ENCODE data around the gene GADD45GIP1.
"Not testable (repeated sequence)": the region's sequence is repeated elsewhere in the genome, so short reads cannot be mapped to it uniquely, and the experiment has no call there.

The GADD45GIP1 gene

DNA sequence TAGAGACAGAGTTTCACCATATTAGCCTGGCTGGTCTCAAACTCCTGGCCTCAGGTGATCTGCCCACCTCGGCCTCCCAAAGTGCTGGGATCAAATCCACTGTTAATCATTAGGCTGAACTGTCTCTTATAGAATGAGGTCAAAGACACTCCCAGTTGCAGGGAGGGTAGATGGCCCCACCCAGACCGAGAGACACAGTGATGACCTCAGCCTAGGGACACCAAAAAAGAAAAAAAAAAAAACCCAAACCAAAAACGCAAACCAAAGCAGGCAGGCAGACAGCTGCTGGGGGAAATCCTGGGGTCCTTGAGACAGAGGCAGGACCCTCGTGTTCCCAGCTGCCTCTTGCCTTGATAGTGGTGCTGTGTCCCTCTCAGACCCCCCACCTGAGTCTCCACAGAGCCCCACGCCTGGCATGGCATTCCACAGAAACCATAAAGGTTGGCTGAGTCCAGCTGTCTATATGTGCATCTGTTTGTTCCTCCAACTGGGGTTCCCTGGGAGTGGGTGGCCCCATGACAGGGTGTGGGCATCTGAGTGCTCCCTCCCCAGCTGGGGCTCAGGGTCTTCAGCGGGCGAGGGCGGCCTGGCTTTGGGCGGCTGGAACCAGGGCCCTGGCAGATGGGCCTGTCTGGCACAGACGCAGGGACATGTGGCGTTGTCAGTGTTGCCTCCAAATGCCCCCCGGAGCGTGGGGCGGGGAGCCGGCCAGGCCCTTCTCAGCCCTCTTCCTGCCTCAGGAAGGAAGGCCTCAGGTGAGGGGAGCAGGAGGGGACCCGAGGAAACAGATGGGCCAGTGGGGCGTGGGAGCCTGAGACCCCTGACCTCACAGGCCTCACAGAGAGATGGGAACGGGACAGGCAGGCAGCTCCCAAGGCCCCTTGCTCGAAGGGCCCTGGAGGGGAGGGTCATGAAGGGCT is 17.5 kb upstream of the GADD45GIP1 start:
- Histone ChIP-seq H3K36me3 (ENCODE audit: insufficient read depth, low read length) (no peaks in the 10 kb centered on the region), H3K9me3 (ENCODE audit: low read length) (no peaks in the 10 kb centered on the region), H3K27ac (ENCODE audit: low read depth, low read length) (no peak overlapping the region), H3K4me1 (ENCODE audit: insufficient read depth, low read length) (peaks cover 12% of the 10 kb centered on the region), H3K4me3 (ENCODE audit: low read depth in 1 of 2, low read length in 2 of 2) (no peak overlapping the region), H3K9ac (ENCODE audit: low read length) (no peak overlapping the region), H3K27me3 (ENCODE audit: control insufficient read depth in 1 of 2, insufficient read depth in 2 of 2, low read length in 2 of 2) (no peaks in the 10 kb centered on the region)

DNA sequence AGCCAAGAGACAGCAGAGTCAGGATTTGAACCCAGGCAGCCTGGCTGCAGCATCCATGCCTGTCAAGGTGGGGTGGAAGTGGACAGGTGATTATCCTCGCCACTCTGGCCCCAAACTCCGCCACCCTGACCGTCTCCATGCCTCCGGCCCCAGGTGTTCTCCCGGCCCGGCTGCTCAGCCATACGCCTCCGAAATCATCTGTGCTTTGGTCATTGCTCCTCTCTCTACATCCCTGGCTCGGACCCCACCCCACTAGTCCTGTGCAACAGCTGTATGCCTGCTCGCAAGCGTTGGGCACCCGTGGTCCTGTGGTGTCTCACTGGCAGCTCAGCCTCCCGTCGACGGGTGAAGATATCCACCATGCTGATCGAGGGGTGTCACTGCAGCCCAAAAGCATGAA is 16.2 kb upstream of the GADD45GIP1 start:
- Histone ChIP-seq H3K9ac (ENCODE audit: low read length) (no peak overlapping the region), H3K36me3 (ENCODE audit: insufficient read depth, low read length) (no peaks in the 10 kb centered on the region), H3K9me3 (ENCODE audit: low read length) (no peaks in the 10 kb centered on the region), H3K27me3 (ENCODE audit: control insufficient read depth in 1 of 2, insufficient read depth in 2 of 2, low read length in 2 of 2) (no peaks in the 10 kb centered on the region), H3K4me1 (ENCODE audit: insufficient read depth, low read length) (peaks cover 16% of the 10 kb centered on the region), H3K27ac (ENCODE audit: low read depth, low read length) (no peak overlapping the region), H3K4me3 (ENCODE audit: low read depth in 1 of 2, low read length in 2 of 2) (no peak overlapping the region)

DNA sequence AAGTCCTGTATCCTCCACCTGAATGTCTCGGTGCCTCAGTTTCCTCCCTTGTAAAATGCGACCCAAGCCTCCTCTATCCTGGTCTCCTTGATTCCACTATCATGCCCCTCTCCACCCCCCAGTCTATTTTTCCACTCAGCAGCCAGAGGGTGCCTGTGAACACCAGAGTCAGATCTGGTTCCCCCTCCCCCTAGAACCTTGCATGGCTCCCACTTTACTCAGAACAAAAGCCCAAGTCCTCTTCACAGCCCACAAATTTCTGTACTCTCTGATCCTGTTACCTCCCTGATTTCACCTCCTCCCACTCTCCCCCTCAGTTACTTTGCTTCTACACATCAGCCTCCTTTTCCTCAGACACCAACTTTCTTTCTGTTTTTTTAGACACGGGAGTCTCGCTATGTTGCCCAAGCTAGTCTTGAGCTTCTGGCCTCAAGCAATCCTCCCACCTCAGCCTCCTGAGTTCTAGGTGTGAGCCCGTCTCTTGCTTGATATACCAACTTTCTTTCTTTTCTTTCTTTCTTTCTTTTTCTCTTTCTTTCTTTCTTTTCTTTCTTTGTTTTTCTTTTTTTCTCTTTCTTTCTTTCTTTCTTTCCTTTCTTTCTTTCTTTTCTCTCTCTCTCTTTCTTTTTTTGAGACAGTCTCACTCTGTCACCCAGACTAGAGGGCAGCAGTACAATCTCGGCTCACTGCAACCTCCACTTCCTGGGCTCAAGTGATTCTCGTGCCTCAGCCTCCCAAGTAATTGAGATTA is 13.2 kb upstream of the GADD45GIP1 start:
- Histone ChIP-seq H3K4me3 (ENCODE audit: low read depth in 1 of 2, low read length in 2 of 2) (no peak overlapping the region), H3K27ac (ENCODE audit: low read depth, low read length) (peak overlapping the region; percentile 66), H3K36me3 (ENCODE audit: insufficient read depth, low read length) (no peaks in the 10 kb centered on the region), H3K9ac (ENCODE audit: low read length) (peak overlapping the region; percentile 53), H3K4me1 (ENCODE audit: insufficient read depth, low read length) (peaks cover 13% of the 10 kb centered on the region), H3K9me3 (ENCODE audit: low read length) (no peaks in the 10 kb centered on the region), H3K27me3 (ENCODE audit: control insufficient read depth in 1 of 2, insufficient read depth in 2 of 2, low read length in 2 of 2) (no peaks in the 10 kb centered on the region)

GRCh38 chr19:12969292-12969988 is 12.4 kb upstream of the GADD45GIP1 start, which contains the start of gene DAND5:
Gene DAND5, plus strand, starts transcription at chr19:12969576. Its CDS starts 85 bp downstream, at chr19:12969661.
- Histone ChIP-seq H3K27ac (ENCODE audit: low read depth, low read length) (peak within 1 kb of the TSS; percentile 66), H3K9me3 (ENCODE audit: low read length) (no peaks in the 10 kb centered on the region), H3K4me3 (ENCODE audit: low read depth in 1 of 2, low read length in 2 of 2) (no peak within 1 kb of the TSS), H3K4me1 (ENCODE audit: insufficient read depth, low read length) (peaks cover 13% of the 10 kb centered on the region), H3K27me3 (ENCODE audit: control insufficient read depth in 1 of 2, insufficient read depth in 2 of 2, low read length in 2 of 2) (no peaks in the 10 kb centered on the region), H3K36me3 (ENCODE audit: insufficient read depth, low read length) (no peaks in the 10 kb centered on the region), H3K9ac (ENCODE audit: low read length) (peak within 1 kb of the TSS; percentile 53)

DNA sequence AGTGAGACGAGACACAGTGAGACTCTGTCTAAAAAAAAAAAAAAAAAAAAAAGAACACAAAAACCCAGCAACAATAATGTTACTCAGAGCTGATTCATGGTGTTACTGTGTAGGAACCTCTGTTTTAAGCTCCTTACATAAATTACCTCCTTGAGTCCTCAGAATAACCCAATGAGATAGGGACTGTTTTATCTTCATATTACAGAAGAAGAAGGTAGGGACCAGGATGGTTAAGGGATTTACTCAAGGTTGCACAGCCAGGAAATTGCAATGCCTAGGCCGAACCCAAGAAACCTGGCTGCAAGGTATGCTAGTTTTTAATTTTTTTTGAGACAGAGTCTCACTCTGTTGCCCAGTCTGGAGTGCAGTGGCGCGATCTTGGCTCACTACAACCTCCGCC is 10.9 kb upstream of the GADD45GIP1 start:
- Histone ChIP-seq H3K9ac (ENCODE audit: low read length) (no peak overlapping the region), H3K4me3 (ENCODE audit: low read depth in 1 of 2, low read length in 2 of 2) (no peak overlapping the region), H3K27ac (ENCODE audit: low read depth, low read length) (no peak overlapping the region), H3K9me3 (ENCODE audit: low read length) (no peaks in the 10 kb centered on the region), H3K36me3 (ENCODE audit: insufficient read depth, low read length) (no peaks in the 10 kb centered on the region), H3K27me3 (ENCODE audit: control insufficient read depth in 1 of 2, insufficient read depth in 2 of 2, low read length in 2 of 2) (no peaks in the 10 kb centered on the region), H3K4me1 (ENCODE audit: insufficient read depth, low read length) (peaks cover 13% of the 10 kb centered on the region)

DNA sequence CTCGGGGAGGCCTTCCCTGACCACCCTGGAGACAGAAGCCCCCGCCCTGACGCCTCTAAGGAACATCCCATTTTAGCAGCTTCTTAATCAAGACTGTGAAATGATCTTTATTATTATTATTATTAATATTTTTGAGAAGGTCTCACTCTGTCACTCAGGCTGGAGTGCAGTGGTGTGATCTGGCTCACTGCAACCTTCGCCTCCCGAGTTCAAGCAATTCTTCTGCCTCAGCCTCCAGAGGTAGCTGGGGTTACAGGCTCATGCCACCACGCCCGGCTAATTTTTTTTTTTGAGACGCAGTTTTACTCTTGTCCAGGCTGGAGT is 8.8 kb upstream of the GADD45GIP1 start:
- Histone ChIP-seq H3K4me3 (ENCODE audit: low read depth in 1 of 2, low read length in 2 of 2) (peak overlapping the region in 1 of 2 donors; percentile 81), H3K9me3 (ENCODE audit: low read length) (no peaks in the 10 kb centered on the region), H3K27me3 (ENCODE audit: control insufficient read depth in 1 of 2, insufficient read depth in 2 of 2, low read length in 2 of 2) (no peaks in the 10 kb centered on the region), H3K9ac (ENCODE audit: low read length) (peak overlapping the region; percentile 68), H3K36me3 (ENCODE audit: insufficient read depth, low read length) (no peaks in the 10 kb centered on the region), H3K27ac (ENCODE audit: low read depth, low read length) (no peak overlapping the region), H3K4me1 (ENCODE audit: insufficient read depth, low read length) (peaks cover 13% of the 10 kb centered on the region)

DNA sequence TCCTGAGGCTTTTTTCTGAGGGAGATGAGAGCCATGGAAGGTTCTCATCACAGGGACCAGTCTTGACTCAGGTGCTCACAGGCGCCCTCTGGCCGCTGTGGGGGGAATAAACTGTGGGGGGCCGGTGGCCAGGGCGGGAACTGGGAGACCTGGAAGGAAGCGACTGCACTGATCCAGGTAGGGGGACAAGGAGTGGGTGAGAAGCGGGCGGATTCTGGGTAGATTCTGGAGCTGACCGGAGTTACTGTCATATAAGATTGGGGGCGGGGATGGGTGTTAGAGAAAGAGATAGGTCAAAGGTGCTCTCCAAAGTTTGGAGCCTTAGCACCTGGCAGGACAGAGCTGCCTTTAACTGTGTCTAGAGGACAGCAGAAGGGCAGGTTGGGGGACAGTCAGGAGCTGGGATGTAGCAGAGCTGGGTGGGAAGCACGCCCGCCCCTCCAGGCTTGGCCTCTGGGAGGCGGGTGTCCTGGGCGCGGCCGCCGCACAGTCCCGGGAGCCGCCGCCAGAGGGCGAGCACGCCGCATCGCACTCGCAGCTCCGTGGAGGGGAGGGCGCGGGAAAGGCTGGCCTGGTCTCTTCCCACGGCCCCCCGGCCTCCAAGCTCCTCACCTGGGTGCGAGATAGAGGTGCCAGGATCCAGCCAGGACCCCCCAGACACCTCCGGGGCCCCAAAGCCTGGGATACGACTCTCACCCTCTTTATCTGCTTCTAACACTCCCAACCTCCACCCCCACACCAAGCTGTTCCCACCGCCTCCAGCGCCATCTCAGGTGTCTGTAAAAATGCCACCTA is 8.2 kb upstream of the GADD45GIP1 start:
- Histone ChIP-seq H3K9ac (ENCODE audit: low read length) (peak overlapping the region; percentile 68), H3K4me3 (ENCODE audit: low read depth in 1 of 2, low read length in 2 of 2) (peak overlapping the region; percentile 81 to 87), H3K27me3 (ENCODE audit: control insufficient read depth in 1 of 2, insufficient read depth in 2 of 2, low read length in 2 of 2) (no peaks in the 10 kb centered on the region), H3K27ac (ENCODE audit: low read depth, low read length) (peak overlapping the region; percentile 66), H3K4me1 (ENCODE audit: insufficient read depth, low read length) (peaks cover 11% of the 10 kb centered on the region), H3K9me3 (ENCODE audit: low read length) (no peaks in the 10 kb centered on the region), H3K36me3 (ENCODE audit: insufficient read depth, low read length) (no peaks in the 10 kb centered on the region)

DNA sequence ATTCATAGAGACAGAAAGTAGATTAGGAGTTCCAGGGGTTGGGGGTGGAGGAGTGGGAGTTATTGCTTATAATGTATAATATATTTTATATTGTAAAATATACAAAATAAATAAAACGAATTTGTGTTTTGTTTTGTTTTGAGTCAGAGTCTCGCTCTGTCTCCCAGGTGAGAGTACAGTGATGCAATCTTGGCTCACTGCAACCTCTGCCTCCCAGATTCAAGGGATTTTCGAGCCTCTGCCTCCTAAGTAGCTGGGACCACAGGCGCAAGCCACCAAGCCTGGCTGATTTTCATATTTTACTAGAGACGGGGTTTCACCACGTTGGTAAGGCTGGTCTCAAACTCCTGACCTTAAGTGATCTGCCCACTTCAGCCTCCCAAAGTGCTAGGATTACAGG is 2.5 kb upstream of the GADD45GIP1 start:
- Histone ChIP-seq H3K27me3 (ENCODE audit: control insufficient read depth in 1 of 2, insufficient read depth in 2 of 2, low read length in 2 of 2) (no peaks in the 10 kb centered on the region), H3K9ac (ENCODE audit: low read length) (no peak overlapping the region), H3K9me3 (ENCODE audit: low read length) (no peaks in the 10 kb centered on the region), H3K36me3 (ENCODE audit: insufficient read depth, low read length) (peaks cover 6% of the 10 kb centered on the region), H3K4me3 (ENCODE audit: low read depth in 1 of 2, low read length in 2 of 2) (no peak overlapping the region), H3K27ac (ENCODE audit: low read depth, low read length) (no peak overlapping the region), H3K4me1 (ENCODE audit: insufficient read depth, low read length) (peaks cover 12% of the 10 kb centered on the region)

GRCh38 chr19:12957389-12957952 is 448 bp upstream of the GADD45GIP1 start:
- Histone ChIP-seq H3K4me3 (ENCODE audit: low read depth in 1 of 2, low read length in 2 of 2) (peak overlapping the region in 1 of 2 donors; percentile 73), H3K4me1 (ENCODE audit: insufficient read depth, low read length) (peaks cover 12% of the 10 kb centered on the region), H3K36me3 (ENCODE audit: insufficient read depth, low read length) (peaks cover 22% of the 10 kb centered on the region), H3K27ac (ENCODE audit: low read depth, low read length) (peak overlapping the region; percentile 88), H3K9ac (ENCODE audit: low read length) (peak overlapping the region; percentile 76)
- H3K9me3 ChIP-seq (ENCODE audit: low read length); H3K27me3 ChIP-seq (ENCODE audit: control insufficient read depth in 1 of 2, insufficient read depth in 2 of 2, low read length in 2 of 2): not testable (repeated sequence)

GRCh38 chr19:12955996-12956395 is 1.0 kb downstream of the GADD45GIP1 start:
- Histone ChIP-seq H3K4me3 (ENCODE audit: low read depth in 1 of 2, low read length in 2 of 2) (peak overlapping the region; percentile 6 to 73), H3K4me1 (ENCODE audit: insufficient read depth, low read length) (peaks cover 12% of the 10 kb centered on the region), H3K36me3 (ENCODE audit: insufficient read depth, low read length) (peaks cover 31% of the 10 kb centered on the region), H3K27ac (ENCODE audit: low read depth, low read length) (peak overlapping the region; percentile 32), H3K27me3 (ENCODE audit: control insufficient read depth in 1 of 2, insufficient read depth in 2 of 2, low read length in 2 of 2) (no peaks in the 10 kb centered on the region), H3K9ac (ENCODE audit: low read length) (no peak overlapping the region), H3K9me3 (ENCODE audit: low read length) (no peaks in the 10 kb centered on the region)

All from muscle layer of colon (tissue), 2 donors.